ENCODE measurements around the gene RPS2. TPM values are rescaled to one million over a fixed set of nuclear protein-coding genes. Genes with fewer than 3 reads are reported as not detected.

Gene RPS2
- total RNA-seq, 2 donors from 2014 or later, result 1,131 to 1,263 TPM

DNA sequence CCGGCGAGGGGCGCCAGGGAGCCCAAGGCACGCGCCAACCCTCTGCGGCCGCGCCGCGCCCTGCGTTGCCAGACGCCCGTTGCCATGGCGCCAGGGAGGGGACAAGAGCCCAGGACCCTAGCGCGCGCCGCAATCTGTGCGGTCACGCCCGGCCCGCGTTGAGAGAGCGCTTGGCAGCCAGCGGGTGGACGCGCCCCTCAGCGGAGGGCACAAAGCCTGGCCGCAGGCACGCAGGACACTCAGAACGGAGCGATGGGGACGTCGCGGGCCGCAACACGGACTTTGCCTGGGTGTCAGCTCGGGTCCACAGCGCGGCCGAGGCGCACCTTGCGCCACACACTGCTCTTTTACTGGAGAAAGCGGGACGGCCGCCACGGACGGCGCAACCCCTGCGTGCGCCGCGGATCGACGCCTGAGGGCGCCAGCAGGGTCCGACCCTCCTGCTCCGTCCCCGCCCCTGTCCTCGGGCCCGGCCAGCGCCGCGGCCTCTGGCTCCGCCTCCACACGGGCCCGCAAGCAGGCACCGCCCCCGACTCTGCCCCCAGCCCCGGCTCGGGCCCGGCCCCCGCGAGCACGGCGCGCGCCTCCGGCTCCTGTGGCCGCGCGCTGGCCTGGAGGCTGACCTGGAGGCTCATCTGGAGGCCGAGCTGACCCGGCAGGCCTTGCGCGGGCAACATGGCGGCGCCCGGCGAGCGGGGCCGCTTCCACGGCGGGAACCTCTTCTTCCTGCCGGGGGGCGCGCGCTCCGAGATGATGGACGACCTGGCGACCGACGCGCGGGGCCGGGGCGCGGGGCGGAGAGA is 19.1 kb upstream of the RPS2 start, which contains the start of gene GFER:
Gene GFER (plus strand): TSS at position 650 of the 803 bp plus-strand sequence. CDS start 26 bp downstream, at position 676.
- DNase-seq (ENCODE audit: low spot score), result peak; percentile 97
- intact Hi-C loops (cut with DNase I), result no loop called here

DNA sequence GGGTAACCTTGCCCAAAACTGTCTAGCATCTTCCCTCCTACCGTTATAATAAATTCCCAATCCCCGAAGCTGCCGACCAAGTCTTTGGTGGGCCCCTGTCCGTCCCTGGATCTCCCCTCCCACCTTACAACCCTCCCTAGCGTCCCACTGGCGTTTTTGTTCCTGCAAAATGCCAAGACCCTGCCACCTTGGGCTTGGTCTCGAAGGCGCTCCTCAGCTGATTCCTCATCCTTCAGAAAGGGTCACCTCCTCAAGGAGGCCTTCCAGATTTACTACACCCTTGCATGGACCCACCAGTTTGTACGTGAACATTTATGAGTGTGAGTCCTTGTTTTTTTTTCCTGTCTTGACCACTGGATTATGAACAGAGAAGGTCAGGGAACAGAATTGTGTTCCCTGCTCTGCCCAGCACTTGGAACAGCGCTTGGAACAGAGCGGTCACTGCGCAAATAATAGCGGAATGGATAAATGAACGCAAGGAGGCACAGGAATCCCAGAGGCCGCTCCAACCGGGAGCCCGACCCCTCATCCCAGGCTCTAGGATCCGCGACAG is 18.4 kb upstream of the RPS2 start:
- no peak for DNase-seq (ENCODE audit: low spot score)
- intact Hi-C loops (cut with DNase I), result no loop called here

DNA sequence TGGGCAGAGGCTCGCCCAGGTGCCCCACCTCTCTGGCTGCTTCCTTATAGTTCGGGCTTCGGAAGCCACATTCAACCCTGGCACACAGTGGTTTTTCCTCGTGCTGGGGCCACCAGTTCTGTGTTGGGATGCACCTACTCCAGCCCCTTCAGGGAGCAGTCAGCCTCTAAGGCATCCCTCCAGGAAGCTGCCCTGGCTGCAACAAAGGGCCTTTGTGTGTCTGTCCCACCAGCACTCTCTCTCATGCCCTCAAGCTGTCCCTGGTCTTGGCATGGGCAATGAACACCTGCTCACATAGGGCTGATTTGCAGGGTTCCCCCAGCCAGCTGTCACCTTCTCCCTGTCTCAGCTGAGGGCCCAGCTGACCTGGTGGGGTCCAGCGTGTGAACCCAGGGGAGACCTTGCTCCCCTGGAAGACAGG is 17.4 kb upstream of the RPS2 start:
- DNase-seq (ENCODE audit: low spot score), result no peak
- intact Hi-C loops (cut with DNase I), result no loop called here

DNA sequence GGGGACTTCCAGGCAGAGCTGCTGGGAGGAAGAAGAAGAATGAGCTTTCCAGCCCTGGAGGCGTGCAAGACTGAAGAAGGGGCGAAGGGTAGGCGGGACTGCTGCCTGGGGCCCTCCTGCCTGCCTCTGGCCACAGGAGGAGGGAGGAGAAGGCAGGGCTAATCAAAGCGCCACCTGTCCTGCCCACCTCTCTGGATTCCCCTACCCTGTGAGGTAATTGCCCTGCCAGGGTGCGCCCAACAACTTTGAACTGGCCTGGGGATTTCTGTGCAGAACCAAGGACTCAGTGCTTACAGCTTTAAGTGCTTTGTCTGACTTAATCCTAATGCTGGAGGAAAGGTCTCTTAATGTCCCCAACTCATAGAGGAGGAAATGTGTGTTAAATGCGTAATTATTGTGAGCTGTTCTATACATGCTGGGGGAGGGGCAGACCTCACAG is 16.8 kb upstream of the RPS2 start, which contains the start of gene NOXO1:
Gene NOXO1 (minus strand): TSS at position 72 of the 439 bp plus-strand sequence. CDS start 290 bp downstream, outside the sequence.
- intact Hi-C loops (cut with DNase I), result no loop called here
- DNase-seq (ENCODE audit: low spot score), result no peak

DNA sequence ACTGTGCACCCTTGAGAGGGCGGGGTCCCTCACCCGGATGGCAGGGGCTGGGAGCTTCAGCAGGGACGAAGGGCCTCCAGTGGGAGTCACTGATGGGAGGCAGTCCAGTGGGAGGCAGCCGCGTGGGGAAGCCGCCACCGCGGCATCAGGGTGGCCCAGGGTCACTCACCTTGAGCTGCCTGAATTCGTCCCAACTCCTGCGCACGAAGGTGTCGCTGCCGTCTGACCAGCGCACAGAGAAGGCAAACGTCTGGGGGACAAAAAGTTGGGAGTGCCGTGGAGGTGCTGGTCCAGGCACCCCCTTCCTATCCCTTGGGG is 16.1 kb upstream of the RPS2 start:
- no peak for DNase-seq (ENCODE audit: low spot score)
- intact Hi-C loops (cut with DNase I), result no loop called here

DNA sequence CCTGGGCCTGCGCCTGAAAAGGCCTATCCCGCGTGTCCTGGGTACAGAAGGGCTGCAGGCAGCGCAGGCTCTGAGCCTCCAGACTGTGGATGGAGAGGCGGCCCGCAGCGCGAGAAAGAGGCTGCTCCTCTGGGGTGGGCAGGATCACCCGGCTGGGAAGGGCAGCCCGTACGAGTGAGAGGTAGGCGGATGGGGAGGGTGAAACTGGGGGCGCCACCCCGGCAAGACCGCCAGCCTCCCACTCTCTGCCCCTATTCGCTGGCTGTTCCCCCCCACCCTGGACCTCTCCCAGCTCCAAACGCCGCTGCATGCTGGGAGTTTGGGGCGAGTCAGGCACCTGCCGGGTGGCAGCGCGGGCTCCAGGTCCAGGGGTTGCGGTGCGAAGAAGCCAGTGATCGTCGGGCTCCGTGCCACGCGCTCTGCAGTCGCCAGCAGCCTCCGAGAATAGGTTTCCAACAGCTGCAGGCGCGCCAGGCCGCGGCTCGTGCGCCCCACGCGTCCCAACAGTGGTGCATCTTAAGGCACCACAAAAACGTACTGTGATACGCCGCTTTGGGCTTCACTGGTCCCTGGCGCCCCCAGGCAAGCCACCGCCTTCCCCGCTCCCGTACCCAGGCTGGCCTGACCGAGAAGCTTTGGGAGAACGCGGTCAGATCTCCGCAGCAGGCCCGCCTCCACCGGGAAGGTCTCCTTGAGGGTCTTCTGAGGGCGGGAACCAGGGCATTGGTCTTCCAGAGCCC is 15.6 kb upstream of the RPS2 start:
- intact Hi-C loops (cut with DNase I), result no loop called here

DNA sequence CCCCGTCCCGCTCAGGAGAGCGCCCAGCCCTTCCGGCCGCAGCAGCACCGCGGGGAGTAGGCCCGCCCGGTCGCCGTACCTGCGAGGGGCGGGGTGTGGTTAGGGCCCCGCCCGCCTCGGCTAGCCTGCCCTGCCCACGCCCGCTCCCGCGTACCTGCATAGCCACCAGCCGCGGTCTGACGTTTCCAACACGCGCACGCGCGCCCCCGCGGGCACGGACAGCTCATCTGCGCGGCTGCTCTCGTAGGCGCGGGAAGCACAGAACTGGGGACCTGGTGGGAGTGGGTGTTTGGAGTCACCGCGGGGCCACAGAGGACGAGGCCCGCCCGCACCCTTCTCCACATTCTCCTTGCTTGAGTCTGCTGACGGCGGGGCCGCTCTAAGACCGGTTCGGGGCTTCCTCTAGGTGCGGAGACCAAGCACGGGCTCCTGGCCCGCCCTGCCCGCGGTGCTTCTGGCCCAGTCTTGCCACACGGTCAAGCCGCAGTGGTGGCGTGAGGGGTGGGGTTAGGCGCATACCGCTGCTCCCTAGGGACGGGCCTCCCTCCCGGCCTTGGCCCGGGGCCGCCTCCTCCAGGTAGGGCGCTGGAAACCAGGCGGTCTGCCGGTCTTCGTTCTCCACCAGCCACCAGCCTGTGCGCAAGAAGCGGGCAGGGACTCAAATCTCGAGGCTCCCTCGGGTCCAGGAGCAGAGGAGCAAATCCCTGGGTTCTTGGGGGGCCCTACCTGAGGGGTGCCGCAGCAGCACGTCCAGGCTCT is 14.8 kb upstream of the RPS2 start:
- intact Hi-C loops (cut with DNase I), result no loop called here
- no peak for DNase-seq (ENCODE audit: low spot score)

More for the DNA sequence above, 15.6 kb upstream of the RPS2 start:
- no peak for DNase-seq (ENCODE audit: low spot score)

DNA sequence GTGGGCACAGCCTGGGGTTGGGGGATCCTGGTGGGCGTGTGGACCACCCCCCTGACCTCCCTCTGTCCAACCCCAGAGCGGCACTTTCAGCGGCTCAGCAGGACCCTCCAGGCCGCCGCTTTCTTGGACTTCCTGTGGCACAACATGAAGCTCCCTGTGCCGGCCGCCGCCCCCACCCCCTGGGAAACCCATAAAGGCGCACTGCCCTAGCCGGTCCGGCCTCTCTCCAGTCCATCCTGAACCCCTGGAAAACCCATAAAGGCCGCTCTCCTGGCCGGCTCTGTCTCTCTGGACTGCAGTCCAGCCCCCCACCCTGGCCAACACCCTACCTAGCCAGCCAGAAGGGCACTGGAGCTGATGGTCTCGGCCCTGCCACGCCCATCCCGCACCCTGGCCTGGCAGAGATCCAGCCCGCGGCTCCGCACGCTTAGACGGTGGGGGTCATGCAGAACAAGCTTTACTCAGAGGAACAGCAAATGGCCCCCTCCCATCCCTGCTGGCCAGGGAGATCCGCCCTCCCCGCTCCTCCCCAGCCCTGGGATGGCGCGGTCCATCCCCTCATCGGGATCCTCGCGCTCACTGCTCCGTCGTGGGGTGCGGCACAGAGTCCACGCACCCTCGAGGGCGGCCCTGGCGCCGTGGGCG is 14.0 kb upstream of the RPS2 start:
- no peak for DNase-seq (ENCODE audit: low spot score)
- intact Hi-C loops (cut with DNase I), result no loop called here

DNA sequence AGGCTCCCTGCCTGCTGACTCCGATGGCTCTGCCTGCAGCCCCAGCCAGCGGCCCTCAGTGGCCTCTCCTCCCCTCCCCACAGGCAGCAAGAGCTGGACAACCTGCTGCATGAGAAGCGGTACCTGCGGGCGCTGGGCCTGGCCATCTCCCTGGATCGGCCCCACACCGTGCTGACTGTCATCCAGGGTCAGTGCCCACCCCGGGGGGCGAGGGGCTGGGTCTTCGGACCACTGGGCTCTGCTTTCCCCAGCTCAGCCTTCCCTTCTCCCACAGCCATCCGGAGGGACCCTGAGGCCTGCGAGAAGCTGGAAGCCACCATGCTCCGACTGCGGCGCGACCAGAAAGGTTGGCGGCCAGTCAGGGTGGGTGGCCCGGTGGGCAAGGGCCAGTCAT is 13.2 kb upstream of the RPS2 start:
- no peak for DNase-seq (ENCODE audit: low spot score)
- intact Hi-C loops (cut with DNase I), result no loop called here

DNA sequence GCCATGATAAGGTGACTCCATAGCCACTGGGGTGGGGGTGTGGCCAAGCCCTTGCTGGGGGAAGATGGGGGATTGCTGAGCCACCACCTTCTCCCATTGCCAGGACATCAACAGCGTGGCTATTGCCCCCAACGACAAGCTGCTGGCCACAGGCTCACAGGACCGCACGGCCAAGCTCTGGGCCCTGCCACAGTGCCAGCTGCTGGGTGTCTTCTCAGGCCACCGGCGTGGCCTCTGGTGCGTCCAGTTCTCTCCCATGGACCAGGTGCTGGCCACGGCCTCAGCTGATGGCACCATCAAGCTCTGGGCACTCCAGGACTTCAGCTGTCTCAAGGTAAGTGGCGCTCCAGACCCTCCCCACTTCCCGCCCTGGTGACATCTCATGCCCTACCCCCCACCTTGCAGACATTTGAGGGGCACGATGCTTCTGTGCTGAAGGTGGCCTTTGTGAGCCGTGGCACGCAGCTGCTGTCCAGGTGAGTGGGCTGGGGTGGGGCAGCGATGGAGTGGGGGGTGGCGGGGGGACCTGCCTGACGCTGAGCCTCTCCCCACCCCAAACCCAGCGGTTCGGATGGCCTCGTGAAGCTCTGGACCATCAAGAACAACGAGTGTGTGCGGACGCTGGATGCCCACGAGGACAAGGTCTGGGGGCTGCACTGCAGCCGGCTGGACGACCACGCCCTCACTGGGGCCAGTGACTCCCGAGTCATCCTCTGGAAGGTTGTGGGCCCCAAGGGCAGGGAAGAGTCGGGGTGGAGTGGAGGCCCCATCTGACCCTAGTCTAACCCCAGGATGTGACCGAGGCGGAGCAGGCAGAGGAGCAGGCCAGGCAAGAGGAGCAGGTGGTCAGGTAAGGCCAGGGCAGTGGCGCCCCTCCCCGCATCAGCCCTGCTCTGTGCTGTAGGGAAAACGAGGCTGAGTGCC is 12.6 kb upstream of the RPS2 start:
- no peak for DNase-seq (ENCODE audit: low spot score)
- intact Hi-C loops (cut with DNase I), result no loop called here

DNA sequence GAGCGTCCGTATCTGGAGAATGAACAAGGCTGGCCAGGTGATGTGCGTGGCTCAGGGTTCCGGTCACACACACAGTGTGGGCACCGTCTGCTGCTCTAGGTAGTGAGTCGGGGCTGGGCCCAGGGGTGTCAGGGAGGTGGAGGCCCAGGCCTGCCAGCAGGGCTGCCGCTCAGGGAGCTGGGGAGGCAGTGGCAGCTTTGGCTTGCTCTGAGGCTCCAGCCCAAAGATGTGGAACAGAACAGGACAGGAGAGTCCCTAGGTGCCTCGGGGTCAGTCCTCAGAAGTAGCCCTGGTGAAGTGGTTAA is 11.5 kb upstream of the RPS2 start:
- DNase-seq (ENCODE audit: low spot score), result no peak

DNA sequence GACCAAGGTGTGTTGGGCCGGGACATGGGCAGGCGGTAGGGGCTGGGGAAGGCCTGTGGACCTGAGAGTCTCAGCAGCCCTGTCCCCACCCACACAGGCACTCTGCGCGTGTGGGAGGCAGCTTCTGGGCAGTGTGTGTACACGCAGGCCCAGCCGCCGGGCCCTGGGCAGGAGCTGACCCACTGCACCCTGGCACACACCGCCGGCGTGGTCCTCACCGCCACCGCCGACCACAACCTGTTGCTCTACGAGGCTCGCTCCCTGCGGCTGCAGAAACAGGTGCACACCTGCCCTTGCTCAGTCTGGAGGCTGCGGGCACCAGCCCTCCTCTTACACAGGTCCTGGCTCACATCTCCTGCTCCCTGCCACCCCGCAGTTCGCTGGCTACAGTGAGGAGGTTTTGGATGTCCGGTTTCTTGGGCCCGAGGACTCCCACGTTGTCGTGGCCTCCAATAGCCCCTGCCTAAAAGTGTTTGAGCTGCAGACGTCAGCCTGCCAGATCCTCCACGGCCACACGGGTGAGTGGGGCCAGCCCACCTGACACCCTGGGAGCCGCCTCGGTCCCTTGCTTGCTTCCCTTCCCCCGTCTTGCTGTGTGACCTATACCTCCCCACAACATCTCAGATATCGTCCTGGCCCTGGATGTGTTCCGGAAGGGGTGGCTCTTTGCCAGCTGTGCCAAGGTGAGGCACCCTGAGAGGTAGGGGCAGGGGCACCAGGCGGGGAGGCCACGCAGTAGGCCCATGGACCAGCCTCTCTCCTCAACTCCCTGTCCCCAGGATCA is 11.0 kb upstream of the RPS2 start:
- intact Hi-C loops (cut with DNase I), result no loop called here
- no peak for DNase-seq (ENCODE audit: low spot score)

More for the DNA sequence above, 11.5 kb upstream of the RPS2 start:
- intact Hi-C loops (cut with DNase I), result no loop called here

DNA sequence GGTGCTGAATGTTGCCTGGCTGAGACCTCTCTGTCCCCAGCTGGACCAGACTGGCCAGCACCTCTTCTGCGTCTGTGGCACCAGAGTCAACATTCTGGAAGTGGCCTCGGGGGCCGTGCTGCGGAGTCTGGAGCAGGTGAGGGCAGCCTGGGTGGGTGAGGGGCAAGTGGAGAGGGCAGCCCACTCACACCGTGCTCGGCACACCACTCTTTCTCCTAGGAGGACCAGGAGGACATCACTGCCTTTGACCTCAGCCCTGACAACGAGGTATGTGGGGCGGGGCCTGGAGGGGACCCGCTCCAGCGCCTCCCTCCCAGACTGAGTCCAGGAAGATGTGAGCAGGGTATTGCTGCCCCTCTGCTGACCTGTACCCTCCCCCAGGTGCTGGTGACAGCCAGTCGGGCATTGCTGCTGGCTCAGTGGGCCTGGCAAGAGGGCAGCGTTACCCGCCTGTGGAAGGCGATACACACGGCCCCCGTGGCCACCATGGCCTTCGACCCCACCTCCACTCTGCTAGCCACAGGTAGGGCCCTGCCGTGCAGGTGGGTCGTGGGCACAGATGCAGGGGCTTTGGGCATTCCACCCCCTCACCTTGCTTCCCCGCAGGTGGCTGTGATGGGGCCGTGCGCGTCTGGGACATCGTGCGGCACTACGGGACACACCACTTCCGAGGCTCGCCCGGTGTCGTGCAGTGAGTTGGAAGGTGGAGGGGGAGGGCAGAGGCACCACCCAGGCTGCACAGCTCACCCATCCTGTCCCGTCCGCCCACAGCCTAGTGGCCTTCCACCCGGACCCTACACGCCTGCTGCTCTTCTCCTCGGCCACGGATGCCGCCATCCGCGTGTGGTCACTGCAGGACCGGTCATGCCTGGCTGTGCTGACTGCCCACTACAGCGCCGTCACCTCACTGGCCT is 9.8 kb upstream of the RPS2 start:
- no peak for DNase-seq (ENCODE audit: low spot score)
- intact Hi-C loops (cut with DNase I), result no loop called here

DNA sequence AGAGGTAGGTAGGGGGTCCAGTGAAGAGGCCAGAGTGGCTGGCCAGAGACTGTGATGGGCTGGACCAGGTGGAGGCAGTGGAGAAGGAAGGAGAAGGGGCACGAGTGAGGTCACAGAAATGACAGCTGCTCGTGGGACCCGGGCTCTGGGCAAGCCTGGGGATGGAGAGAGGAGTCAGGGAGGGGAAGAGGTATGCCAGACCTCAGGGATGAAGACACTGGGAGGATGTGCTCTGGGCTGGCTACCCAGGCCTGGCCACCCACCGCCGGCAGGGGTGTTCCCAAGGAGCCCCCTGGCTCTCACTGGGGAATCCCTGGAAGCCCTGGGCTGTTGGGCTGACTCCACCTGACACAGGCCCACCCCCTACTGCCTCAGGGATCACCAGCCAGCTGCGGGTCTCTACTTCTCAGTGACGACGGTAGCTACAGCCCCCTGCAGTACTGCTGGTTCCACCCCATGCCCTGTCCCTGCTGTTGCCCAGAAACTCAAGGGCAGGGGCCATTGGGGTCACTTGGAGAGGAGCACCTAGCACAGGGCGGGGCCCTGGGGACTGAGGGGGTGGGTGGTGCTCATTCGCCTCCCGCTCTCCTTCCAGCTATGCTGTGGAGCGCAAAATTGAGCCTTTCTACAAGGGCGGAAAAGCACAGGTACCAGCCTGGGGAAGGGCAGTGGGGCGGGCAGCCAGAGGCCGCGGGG is 9.0 kb upstream of the RPS2 start:
- intact Hi-C loops (cut with DNase I), result no loop called here
- DNase-seq (ENCODE audit: low spot score), result no peak

DNA sequence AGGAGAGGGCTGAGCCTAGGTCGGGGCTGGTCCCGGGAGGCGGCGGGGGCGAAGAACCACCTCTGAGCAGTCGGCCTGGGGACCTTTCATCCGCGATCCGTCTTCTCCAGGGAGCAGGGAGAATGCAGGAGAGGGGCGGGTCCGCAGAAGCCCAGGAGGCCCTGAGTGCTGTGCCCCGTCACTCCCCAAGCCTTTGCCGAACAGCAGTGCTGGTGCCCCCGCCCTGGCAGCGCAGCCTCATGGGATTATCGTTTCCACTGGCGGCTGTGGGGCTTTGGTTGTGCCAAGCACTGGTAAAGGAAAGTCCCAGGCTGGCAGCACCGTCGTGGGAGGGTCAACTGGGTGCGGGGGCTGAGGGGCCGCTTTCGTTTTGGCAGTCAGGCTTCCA is 7.9 kb upstream of the RPS2 start:
- intact Hi-C loops (cut with DNase I), result no loop called here

More for the DNA sequence above, 7.9 kb upstream of the RPS2 start:
- no peak for DNase-seq (ENCODE audit: low spot score)
